ENCODE measurements around the gene AMZ1. TPM values are rescaled to one million over a fixed set of nuclear protein-coding genes. Genes with fewer than 3 reads are reported as not detected.

AMZ1 gene
- total and polyA plus RNA-seq, 8 donors: under 0.01 to 1.4 (median 0.45) TPM; not detected in 5

DNA sequence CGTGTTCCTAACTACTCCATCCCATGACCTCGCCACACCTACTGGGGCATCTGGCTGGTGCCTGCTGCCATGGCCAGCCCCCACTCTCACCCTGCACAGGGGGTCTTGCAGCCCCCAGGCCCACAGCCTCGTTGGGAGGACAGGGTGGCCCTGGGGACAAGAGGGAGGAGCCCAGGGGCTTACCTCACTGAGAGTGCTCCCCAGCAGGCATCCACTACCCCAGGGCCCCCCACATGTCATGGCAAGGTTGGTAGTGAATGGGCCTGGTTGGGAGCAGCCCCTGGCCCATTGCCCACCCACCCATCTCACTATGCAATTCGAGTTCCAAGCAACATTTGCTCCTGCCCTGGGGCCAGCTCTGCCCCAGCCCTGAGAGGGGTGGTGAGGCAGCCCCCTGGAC lies 24.0 kb upstream of the AMZ1 start:
- no peak for DNase-seq
- peaks cover 6 to 33% (median 28%) of the 10 kb centered on the region in 4 donors for H3K36me3 ChIP-seq

DNA sequence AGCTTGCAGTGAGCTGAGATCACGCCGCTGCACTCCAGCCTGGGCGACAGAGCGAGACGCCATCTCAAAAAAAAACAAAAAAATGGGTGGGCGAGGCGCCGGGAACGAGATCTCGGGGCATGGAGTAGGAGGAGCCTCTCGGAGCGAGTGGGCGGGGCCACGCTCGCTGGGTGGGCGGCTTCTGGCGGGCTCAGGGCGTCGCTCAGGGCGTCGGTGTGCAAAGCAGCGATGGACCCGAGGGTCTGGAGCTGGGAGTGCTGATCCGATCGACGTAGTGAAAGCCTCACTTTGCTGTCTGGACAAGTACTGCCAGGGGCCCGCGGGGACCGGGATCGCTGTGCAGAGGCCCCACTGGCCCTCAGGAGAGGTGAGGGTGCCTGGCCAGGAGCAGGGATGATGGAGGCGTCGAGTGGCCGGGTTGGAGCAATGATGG lies 22.6 kb upstream of the AMZ1 start:
- peaks cover 10 to 28% (median 16%) of the 10 kb centered on the region in 4 donors for H3K4me1 ChIP-seq
- H3K27ac ChIP-seq: no peak overlapping the region
- WGBS, 5 donors: 46 to 61% (median 52%) methylated on average over 31 to 33 of the region's 33 CpGs
- H3K36me3 ChIP-seq: peaks cover 0 to 19% (median 17%) of the 10 kb centered on the region in 4 donors
- TF ChIP-seq POLR2A (IDR thresholded peaks at IDR 0.05) (no peak), EP300 (IDR thresholded peaks at IDR 0.05) (no peak), POLR2AphosphoS5 (IDR thresholded peaks at IDR 0.05) (no peak)
- TF ChIP-seq, protein P1, sequence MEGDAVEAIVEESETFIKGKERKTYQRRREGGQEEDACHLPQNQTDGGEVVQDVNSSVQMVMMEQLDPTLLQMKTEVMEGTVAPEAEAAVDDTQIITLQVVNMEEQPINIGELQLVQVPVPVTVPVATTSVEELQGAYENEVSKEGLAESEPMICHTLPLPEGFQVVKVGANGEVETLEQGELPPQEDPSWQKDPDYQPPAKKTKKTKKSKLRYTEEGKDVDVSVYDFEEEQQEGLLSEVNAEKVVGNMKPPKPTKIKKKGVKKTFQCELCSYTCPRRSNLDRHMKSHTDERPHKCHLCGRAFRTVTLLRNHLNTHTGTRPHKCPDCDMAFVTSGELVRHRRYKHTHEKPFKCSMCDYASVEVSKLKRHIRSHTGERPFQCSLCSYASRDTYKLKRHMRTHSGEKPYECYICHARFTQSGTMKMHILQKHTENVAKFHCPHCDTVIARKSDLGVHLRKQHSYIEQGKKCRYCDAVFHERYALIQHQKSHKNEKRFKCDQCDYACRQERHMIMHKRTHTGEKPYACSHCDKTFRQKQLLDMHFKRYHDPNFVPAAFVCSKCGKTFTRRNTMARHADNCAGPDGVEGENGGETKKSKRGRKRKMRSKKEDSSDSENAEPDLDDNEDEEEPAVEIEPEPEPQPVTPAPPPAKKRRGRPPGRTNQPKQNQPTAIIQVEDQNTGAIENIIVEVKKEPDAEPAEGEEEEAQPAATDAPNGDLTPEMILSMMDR (IDR thresholded peaks at IDR 0.05): no peak
- peaks cover 0 to 23% (median 6%) of the 10 kb centered on the region in 3 donors for H3K27me3 ChIP-seq
- peaks cover 0 to 7% (median 3%) of the 10 kb centered on the region in 4 donors for H3K9me3 ChIP-seq
- intact Hi-C loops (cut with DNase I; ENCODE audit: low total_unique reads): no loop called here
- H3K4me3 ChIP-seq: no peak overlapping the region
- DNase-seq: peak in 1 of 2 donors; percentile 53

More for the DNA sequence above, 24.0 kb upstream of the AMZ1 start:
- TF ChIP-seq EP300 (IDR thresholded peaks at IDR 0.05) (no peak), POLR2A (IDR thresholded peaks at IDR 0.05) (no peak), POLR2AphosphoS5 (IDR thresholded peaks at IDR 0.05) (no peak)
- TF ChIP-seq, protein P1 (IDR thresholded peaks at IDR 0.05): no peak
- Histone ChIP-seq H3K27me3 (peaks cover 0 to 13% (median 0%) of the 10 kb centered on the region in 3 donors), H3K27ac (no peak overlapping the region), H3K4me1 (peaks cover 10 to 28% (median 16%) of the 10 kb centered on the region in 4 donors), H3K9me3 (peaks cover 0 to 7% (median 3%) of the 10 kb centered on the region in 4 donors), H3K4me3 (no peak overlapping the region)
- intact Hi-C loops (cut with DNase I; ENCODE audit: low total_unique reads): no loop called here
- WGBS, 5 donors: 57 to 79% (median 62%) methylated on average over 3 to 4 of the region's 4 CpGs

GRCh38 chr7:2666155-2666554 lies 21.8 kb upstream of the AMZ1 start:
- peaks cover 0 to 7% (median 3%) of the 10 kb centered on the region in 4 donors for H3K9me3 ChIP-seq
- peaks cover 0 to 25% (median 6%) of the 10 kb centered on the region in 3 donors for H3K27me3 ChIP-seq
- peaks cover 14 to 33% (median 21%) of the 10 kb centered on the region in 4 donors for H3K4me1 ChIP-seq
- H3K27ac ChIP-seq: no peak overlapping the region
- no peak for DNase-seq
- peaks cover 0 to 12% (median 11%) of the 10 kb centered on the region in 4 donors for H3K36me3 ChIP-seq
- intact Hi-C loops (cut with DNase I; ENCODE audit: low total_unique reads): no loop called here
- WGBS, 5 donors: 53 to 70% (median 65%) methylated on average over 4 to 6 of the region's 6 CpGs
- no peak overlapping the region for H3K4me3 ChIP-seq
- TF ChIP-seq EP300 (IDR thresholded peaks at IDR 0.05): no peak
- TF ChIP-seq, protein P1 (IDR thresholded peaks at IDR 0.05): no peak
- no peak for TF ChIP-seq POLR2AphosphoS5 (IDR thresholded peaks at IDR 0.05)
- no peak for TF ChIP-seq POLR2A (IDR thresholded peaks at IDR 0.05)

DNA sequence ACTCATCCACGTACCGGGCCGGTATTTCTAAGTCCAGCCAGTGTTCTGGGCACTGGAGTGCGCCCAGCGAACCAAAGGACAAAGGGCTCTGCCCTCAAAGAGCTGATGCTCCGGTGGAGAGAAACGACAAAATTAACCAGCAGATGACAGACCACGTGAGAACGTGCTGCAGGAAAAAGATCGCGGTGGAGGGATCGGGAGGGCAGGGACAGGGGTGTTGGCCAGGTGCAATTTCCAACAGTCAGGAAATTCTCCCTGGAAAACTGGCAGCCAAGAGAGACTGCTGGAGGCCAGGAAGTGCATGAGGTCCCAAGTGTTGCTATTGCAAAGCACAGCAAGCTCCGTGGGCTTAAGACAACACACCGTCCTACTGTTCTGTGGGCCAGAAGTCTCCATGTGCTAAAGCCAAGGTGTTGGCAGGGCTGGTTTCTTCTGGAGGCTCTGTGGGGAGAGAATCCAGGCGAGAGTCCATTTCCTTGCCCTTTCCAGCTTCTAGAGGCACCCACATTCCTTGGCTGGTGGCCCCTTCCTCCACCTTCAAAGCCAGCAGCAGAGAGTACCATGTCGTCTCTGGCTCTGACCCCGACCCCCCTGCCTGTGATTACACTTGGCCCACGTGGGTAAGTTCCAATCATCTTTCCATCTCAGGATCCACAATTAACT lies 21.3 kb upstream of the AMZ1 start:
- TF ChIP-seq POLR2A (IDR thresholded peaks at IDR 0.05): no peak
- TF ChIP-seq POLR2AphosphoS5 (IDR thresholded peaks at IDR 0.05): no peak
- no peak for TF ChIP-seq EP300 (IDR thresholded peaks at IDR 0.05)
- H3K27me3 ChIP-seq: peaks cover 0 to 29% (median 6%) of the 10 kb centered on the region in 3 donors
- intact Hi-C loops (cut with DNase I; ENCODE audit: low total_unique reads): no loop called here
- 67 to 75% (median 71%) methylated on average over 16 to 18 of the region's 18 CpGs for WGBS, 5 donors
- peaks cover 0 to 9% (median 6%) of the 10 kb centered on the region in 4 donors for H3K36me3 ChIP-seq
- peak in 1 of 2 donors; percentile 22 for DNase-seq
- peaks cover 0 to 7% (median 3%) of the 10 kb centered on the region in 4 donors for H3K9me3 ChIP-seq
- H3K4me1 ChIP-seq: peaks cover 14 to 34% (median 22%) of the 10 kb centered on the region in 4 donors
- H3K4me3 ChIP-seq: no peak overlapping the region
- H3K27ac ChIP-seq: no peak overlapping the region
